Panc1 (cell line): ENCODE data around the gene NR3C1.

ENCODE experiments used
- POLR2AphosphoS5 ChIP-seq: IDR thresholded peaks from 2 replicates; pipeline ENCODE4 v1.6.1; 2012; ENCODE audit warnings: mild to moderate bottlenecking, low read depth, low read length, moderate library complexity
- SIN3A ChIP-seq: IDR thresholded peaks from 2 replicates; pipeline ENCODE4 v1.6.1; 2012; ENCODE audit warnings: low read depth, mild to moderate bottlenecking, low read length, moderate library complexity, borderline replicate concordance; ENCODE audit not compliant: insufficient read depth
- TF ChIP-seq, protein P1 (sequence below): fragments of 450-650 bp; IDR thresholded peaks from 2 replicates; pipeline ENCODE4 v1.5.1; 2017; ENCODE audit warnings: mild to moderate bottlenecking

DNA sequence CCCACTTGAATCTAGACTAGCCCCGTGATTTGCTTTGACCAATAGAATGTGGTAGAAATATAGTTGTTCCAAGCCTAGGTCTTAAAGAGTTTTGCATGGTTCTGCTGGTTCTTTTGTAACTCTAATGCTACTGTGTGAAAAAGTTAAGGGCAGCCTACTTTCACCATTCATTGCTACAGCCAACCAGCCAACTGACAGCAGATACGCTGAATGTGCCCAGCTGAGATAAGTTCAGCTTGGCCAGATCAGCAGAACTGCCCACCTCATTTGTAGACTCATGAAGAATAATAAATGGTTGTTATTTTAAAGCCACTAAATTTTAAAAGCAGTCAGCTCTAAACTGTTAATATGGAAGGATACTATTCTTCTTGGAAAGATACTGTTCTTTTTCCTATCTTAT is 23.9 kb downstream of the NR3C1 start:
- TF ChIP-seq, protein P1, sequence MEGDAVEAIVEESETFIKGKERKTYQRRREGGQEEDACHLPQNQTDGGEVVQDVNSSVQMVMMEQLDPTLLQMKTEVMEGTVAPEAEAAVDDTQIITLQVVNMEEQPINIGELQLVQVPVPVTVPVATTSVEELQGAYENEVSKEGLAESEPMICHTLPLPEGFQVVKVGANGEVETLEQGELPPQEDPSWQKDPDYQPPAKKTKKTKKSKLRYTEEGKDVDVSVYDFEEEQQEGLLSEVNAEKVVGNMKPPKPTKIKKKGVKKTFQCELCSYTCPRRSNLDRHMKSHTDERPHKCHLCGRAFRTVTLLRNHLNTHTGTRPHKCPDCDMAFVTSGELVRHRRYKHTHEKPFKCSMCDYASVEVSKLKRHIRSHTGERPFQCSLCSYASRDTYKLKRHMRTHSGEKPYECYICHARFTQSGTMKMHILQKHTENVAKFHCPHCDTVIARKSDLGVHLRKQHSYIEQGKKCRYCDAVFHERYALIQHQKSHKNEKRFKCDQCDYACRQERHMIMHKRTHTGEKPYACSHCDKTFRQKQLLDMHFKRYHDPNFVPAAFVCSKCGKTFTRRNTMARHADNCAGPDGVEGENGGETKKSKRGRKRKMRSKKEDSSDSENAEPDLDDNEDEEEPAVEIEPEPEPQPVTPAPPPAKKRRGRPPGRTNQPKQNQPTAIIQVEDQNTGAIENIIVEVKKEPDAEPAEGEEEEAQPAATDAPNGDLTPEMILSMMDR, result no peak
- TF ChIP-seq SIN3A (no peak), POLR2AphosphoS5 (no peak)
